Measurements from ENCODE around the gene KTN1. TPM values are rescaled to one million over a fixed set of nuclear protein-coding genes. Genes with fewer than 3 reads are reported as not detected.

The KTN1 gene
- polyA plus RNA-seq, 10 donors: 122 to 194 (median 157) TPM

DNA sequence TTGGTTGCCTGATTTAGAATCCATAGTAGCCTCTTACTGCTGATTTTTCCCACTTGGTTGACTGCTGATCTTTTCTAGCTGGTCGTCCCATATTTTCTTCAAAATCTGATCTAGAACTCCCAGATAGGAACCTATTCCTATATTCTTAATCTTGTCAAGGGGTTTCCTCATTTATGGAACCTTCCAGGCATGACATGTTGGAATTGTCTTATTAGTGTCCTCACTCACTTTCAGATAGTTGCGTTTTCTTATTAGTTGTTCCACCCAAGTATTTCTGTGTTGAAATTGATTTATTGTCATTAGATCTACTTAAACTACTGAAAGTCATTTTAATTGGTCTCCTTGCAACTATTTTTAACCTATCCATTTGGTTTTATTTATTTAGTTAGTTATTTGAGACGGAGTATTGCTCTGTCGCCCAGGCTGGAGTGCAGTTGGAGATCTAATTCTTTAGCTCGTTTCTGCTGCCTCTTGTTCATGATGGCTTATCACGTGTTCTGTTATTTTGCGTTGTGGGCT, 25.0 kb downstream of the KTN1 start:
- no peak for DNase-seq

DNA sequence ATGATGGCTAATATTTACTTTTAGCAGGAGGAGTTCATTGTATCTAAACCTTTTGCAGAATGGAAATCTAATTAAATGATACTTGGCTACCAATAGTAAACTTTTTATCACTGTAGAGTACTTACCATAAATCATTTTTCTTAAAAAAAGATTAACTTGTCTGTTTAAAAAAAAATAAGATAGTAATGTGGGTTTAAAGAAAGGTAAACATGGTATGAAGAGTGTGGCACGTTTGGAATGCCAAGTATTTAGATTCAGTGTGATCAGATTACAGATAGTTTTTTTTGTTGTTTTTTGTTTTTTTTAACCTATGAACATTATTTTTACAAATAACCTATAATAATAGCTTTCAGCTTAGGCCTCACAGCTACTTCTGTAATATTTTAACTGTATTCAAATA, 25.8 kb downstream of the KTN1 start:
- no peak for DNase-seq

- DNase-seq: no peak
Observed at GRCh38 chr14:55607386-55607785, 27.4 kb downstream of the KTN1 start.

GRCh38 chr14:55609681-55610080, 29.7 kb downstream of the KTN1 start:
- peak in 1 of 3 donors; percentile 34 for DNase-seq

DNA sequence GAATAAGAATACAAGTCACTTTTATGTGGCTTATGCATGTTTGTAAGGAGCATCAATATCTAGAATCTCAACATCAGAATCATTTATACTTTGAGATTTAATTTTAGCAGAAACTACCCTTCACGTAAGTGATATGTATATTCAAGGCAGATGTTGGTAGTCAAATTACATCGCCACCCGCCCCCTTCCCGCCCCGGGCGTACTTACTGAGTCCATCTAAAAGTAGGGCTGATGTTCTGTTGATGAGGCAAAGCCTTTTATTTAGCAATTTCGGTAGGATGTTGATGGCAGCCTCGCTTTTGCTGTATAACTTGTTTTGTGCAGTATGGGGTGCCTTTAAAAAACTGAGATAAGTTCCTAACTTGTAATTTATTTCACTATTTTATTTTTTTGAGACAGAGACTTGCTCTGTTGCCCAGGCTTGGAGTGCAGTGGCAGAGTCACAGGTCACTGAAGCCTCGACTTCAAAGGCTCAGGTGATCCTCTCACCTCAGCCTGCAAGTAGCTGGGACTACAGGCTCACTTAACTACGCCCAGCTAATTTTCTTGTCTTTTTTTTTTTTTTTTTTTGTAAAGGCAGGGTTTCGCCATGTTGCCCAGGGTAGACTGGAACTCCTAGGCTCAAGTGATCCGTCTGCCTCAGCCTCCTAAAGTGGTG, 30.8 kb downstream of the KTN1 start:
- DNase-seq: no peak

DNA sequence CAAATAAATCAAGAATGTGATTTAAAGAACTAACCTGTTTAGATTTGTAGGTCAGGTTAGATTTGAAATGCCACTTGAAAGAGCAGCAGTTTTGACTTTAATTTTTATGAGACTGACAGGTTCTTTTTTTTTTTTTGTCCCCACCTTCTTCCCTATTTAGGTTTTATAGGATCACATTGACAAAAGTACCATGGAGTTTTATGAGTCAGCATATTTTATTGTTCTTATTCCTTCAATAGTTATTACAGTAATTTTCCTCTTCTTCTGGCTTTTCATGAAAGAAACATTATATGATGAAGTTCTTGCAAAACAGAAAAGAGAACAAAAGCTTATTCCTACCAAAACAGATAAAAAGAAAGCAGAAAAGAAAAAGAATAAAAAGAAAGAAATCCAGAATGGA, 31.9 kb downstream of the KTN1 start:
- no peak for DNase-seq

- no peak for DNase-seq
Observed at GRCh38 chr14:55614304-55614703, 34.3 kb downstream of the KTN1 start.

DNA sequence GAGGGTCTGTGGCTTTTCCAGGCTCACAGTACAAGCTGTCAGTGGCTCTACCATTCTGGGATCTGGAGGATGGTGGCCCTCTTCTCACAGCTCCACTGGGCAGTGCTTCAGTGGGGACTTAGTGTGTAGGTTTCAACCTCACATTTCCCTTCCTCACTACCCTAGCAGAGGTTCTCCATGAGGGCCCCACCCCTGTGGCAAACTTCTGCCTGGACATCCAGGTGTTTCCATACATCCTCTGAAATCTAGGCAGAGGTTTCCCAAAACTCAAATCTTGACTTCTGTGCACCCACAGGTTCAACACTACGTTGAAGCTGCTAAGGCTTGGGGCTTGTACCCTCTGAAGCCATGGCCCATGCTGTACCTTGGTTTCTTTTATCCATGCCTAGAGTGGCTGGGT, 40.3 kb downstream of the KTN1 start:
- no peak for DNase-seq

DNA sequence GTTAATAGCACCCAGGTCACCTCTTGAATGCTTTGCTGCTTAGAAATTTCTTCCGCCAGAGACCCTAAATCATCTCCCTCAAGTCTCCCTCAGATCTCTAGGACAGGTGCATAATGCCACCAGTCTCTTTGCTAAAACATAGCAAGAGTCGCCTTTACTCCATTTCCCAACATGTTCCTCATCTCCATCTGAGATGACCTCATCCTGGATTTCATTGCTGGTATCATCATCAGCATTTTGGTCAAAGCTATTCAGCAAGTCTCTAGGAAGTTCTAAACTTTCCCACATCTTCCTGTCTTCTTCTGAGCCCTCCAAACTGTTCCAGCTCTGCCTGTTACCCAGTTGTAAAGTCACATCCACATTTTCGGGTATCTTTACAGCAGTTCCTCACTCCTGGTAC, 41.0 kb downstream of the KTN1 start:
- DNase-seq: no peak

GRCh38 chr14:55621391-55621790, 41.4 kb downstream of the KTN1 start:
- no peak for DNase-seq

DNA sequence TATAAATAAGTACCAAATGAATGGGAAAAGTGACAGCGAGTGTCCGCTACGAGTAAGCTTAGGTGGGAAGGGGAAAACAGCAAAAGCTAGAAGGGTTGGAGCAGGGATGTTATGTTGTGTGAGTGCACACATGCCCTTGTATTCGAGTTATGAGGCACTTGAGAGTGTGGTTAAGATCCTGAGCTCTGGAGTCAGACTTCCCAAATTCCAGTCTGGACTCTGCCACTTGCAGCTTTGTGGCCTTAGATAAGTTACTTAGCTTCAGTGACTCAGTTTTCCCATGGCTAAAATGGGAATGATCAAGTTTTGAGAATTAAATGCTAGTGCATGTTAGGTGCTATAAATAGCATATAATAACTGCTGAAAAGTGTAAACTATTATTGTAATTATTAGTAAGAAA, 44.9 kb downstream of the KTN1 start:
- DNase-seq: no peak

GRCh38 chr14:55625481-55625880, 45.5 kb downstream of the KTN1 start:
- DNase-seq: peak in 1 of 3 donors; percentile 22

DNA sequence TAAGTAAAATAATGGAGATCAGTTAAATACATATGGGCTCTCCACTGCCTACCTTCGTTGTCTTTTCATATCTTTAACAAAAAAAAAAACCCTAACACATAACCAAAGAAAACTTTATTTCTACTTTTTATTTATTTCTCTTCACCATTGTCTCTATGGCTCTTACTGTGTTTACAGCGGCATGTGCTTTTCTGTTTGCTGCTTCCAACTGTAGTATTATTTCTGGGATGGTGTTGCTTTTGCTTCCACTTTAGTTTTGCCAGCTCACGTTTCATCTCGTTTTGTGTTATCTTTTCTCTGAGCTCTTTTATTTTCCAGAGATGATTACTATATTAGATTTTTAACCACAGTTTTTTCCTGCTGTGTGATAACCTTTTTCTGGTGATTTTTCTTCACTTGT, 46.1 kb downstream of the KTN1 start:
- no peak for DNase-seq

- no peak for DNase-seq
Observed at GRCh38 chr14:55628426-55628825, 48.4 kb downstream of the KTN1 start.

DNA sequence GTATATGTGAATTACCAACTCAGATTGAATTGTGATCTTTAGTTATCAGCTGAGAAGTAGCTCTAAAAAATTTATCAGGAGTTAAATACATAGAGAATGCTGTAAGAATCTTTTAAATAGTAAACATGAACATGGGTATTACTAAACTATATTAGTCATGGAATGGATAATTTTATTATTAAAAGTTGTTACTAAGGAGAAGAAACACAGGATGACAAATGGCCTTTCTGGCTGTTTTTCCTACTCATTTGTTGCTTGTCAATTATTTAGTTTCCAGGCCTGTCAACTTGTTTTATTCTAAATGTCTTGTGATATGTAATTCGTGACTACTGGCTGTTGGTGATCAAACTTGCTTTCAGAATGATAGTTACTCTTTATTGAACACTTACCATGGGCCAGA, 58.7 kb downstream of the KTN1 start:
- no peak for DNase-seq

- DNase-seq: no peak
Observed at GRCh38 chr14:55641290-55641689, 61.3 kb downstream of the KTN1 start.

- no peak for DNase-seq
Observed at GRCh38 chr14:55641954-55642353, 61.9 kb downstream of the KTN1 start.

DNA sequence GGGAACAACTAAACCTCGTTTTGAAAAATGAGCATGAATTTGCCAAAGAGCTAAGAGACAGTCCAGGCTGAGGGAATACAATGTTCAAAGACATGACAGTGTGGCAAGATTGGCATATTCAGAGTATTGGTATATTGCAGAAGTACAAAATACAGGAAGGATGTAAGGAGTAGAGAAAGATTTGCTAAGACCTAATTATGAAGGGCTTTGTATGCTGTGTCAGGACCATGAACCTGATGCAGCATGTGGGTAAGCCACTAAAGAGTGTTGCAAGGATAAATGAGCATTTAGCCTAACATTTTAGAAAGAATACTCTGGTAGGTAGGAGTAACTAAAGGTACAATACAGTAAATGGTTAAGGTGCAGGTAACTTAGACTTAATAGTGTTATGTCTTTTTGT, 65.1 kb downstream of the KTN1 start:
- no peak for DNase-seq

DNA sequence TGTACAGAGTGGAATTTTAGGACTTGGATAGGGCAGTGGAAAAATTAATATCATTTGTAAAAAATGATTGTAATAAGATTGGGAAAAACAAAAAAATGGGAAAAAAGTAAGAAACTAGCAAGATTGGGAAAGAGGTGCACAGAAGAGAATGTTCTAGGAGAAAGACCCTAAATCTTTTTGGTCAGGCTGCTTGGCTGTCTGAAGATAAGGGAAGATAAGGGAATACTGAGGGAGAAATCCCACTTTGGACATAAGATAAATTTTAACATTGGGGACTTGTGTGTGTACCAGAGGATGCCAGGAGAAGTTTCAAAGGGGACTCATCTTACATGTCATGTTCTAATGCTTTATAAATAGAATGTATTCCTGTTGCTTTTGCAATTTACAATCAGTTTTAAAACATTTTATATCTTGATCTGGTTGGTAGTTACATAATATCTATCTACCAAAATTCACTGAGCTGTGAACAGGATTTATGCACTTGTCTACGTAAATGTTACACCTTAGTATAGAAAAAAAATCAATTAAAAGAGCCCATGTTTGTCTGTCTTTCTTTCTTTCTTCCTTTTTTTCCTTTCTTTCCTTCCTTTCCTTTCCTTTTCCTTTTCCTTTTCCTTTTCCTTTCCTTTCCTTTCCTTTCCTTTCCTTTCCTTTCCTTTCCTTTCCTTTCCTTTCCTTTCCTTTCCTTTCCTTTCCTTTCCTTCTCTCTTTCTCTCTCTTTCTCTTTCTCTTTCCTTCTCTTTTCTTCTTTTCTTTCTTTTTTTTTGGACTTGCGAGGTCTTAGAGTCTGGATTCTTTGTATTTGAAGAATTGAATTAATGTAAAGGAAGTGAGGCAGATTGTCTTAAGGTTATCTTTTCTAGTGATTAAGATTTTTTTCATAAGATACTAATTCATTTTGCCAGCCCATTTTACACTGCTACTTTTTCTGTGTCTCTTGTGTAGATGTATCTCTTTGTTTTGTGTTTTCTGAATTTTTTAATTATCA, 66.1 kb downstream of the KTN1 start:
- no peak for DNase-seq

- no peak for DNase-seq
Observed at GRCh38 chr14:55650992-55651391, 71.0 kb downstream of the KTN1 start.

DNA sequence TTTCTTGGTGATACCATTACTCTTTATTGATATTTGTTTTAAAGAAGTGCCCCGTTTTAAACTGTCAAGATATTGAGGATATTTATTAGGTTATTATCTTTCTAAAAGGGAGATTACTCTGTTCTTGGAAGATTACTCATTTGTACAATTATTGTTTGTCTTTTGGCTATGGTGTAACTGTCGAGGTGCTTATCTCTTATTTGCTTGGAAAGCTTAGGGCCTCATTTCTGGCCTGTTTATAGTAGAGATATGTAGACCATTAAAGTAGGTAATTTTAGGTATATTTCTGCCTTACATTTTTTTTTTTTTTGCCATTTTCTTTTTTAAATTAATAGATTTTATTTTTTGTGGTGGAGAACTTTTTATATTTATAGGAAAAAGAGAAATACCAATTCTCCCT, 74.2 kb downstream of the KTN1 start:
- DNase-seq: no peak

GRCh38 chr14:55661029-55661428, 81.0 kb downstream of the KTN1 start:
- DNase-seq: no peak

- no peak for DNase-seq
Observed at GRCh38 chr14:55662752-55663151, 82.7 kb downstream of the KTN1 start.
